Measurements from ENCODE around the gene ENG.
A peak's percentile ranks its signal among the peaks of the same experiment; 100 is the strongest.
"Not testable (repeated sequence)": the region's sequence is repeated elsewhere in the genome, so short reads cannot be mapped to it uniquely, and the experiment has no call there.

The ENG gene

DNA sequence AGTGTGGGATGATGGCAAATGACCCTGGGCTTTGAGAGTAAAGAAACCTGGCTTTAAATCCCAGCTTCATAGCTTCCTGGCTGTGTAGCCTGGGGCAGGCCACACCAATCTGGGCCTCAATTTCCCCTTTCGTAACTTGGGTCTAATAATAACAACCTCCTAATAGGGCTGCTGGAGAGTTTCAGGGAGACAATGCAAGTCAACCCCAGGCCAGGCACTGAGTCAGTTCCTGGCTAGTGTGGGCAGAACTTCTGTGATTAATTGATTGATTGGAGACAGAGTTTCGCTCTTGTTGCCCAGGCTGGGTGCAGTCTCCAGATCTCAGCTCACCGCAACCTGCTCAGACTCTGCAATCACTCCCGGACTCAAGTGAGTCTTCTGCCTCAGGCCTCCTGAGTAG lies 72.7 kb downstream of the ENG start:
- H3K9ac ChIP-seq (ENCODE audit: low read depth, low read length, poor library complexity, severe bottlenecking): peak overlapping the region; percentile 7
- peaks cover 70% of the 10 kb centered on the region for H3K79me2 ChIP-seq (ENCODE audit: insufficient read depth, low read length)
- H3K4me1 ChIP-seq (ENCODE audit: insufficient read depth, low read length, poor library complexity, severe bottlenecking): peaks cover 57% of the 10 kb centered on the region
- no peak overlapping the region for H2AFZ ChIP-seq (ENCODE audit: low read length)
- H3K4me2 ChIP-seq (ENCODE audit: low read depth, low read length, poor library complexity, severe bottlenecking): peak overlapping the region; percentile 35
- no peak overlapping the region for H3K4me3 ChIP-seq (ENCODE audit: low read length, poor library complexity, severe bottlenecking)
- H3F3A ChIP-seq (ENCODE audit: low read depth): peaks cover 19% of the 10 kb centered on the region
- no peaks in the 10 kb centered on the region for H3K9me2 ChIP-seq (replicated peaks; ENCODE audit: low read depth, low read length)
- TF ChIP-seq EZH2phosphoT487 (IDR thresholded peaks at IDR 0.05; ENCODE audit: borderline replicate concordance): no peak
- no peak for TF ChIP-seq CTCF (conservative IDR thresholded peaks at IDR 0.05; ENCODE audit: low read length)
- H3K36me3 ChIP-seq (ENCODE audit: insufficient read depth, low read length): peaks cover 1% of the 10 kb centered on the region; the same call in 1 of the 2 replicates
- no peaks in the 10 kb centered on the region for H3K9me3 ChIP-seq (ENCODE audit: insufficient read depth, low read depth, low read length)
- peaks cover 9% of the 10 kb centered on the region for H4K20me1 ChIP-seq (ENCODE audit: insufficient read depth, low read length, poor library complexity, severe bottlenecking)
- H3K27me3 ChIP-seq (ENCODE audit: insufficient read depth, low read length, poor library complexity, severe bottlenecking): peaks cover 4% of the 10 kb centered on the region

DNA sequence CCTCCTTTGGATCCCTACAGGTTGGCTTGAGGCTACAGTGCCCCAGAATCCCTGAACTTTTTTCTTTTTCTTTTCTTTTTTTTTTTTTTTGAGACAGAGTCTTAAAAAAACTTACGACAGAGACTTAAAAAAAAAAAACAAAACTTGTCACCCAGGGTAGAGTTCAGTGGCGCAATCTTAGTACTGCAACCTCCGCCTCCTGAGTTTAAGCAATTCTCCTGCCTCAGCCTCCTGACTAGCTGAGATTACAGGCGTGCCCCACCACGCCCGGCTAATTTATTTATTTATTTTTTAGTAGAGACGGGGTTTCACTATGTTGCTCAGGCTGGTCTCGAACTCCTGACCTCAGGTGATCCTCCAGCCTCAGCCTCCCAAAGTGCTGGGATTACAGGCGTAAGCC lies 73.5 kb downstream of the ENG start:
- Histone ChIP-seq H3K4me2 (ENCODE audit: low read depth, low read length, poor library complexity, severe bottlenecking) (peak overlapping the region; percentile 71), H3K4me1 (ENCODE audit: insufficient read depth, low read length, poor library complexity, severe bottlenecking) (peaks cover 54% of the 10 kb centered on the region), H3K79me2 (ENCODE audit: insufficient read depth, low read length) (peaks cover 70% of the 10 kb centered on the region), H3K9ac (ENCODE audit: low read depth, low read length, poor library complexity, severe bottlenecking) (peak overlapping the region; percentile 92), H3F3A (ENCODE audit: low read depth) (peaks cover 18% of the 10 kb centered on the region)
- H3K9me3 ChIP-seq (ENCODE audit: insufficient read depth, low read depth, low read length); H3K36me3 ChIP-seq (ENCODE audit: insufficient read depth, low read length); H3K9me2 ChIP-seq (replicated peaks; ENCODE audit: low read depth, low read length); H3K4me3 ChIP-seq (ENCODE audit: low read length, poor library complexity, severe bottlenecking); H3K27me3 ChIP-seq (ENCODE audit: insufficient read depth, low read length, poor library complexity, severe bottlenecking); H4K20me1 ChIP-seq (ENCODE audit: insufficient read depth, low read length, poor library complexity, severe bottlenecking); H2AFZ ChIP-seq (ENCODE audit: low read length): not testable (repeated sequence)

DNA sequence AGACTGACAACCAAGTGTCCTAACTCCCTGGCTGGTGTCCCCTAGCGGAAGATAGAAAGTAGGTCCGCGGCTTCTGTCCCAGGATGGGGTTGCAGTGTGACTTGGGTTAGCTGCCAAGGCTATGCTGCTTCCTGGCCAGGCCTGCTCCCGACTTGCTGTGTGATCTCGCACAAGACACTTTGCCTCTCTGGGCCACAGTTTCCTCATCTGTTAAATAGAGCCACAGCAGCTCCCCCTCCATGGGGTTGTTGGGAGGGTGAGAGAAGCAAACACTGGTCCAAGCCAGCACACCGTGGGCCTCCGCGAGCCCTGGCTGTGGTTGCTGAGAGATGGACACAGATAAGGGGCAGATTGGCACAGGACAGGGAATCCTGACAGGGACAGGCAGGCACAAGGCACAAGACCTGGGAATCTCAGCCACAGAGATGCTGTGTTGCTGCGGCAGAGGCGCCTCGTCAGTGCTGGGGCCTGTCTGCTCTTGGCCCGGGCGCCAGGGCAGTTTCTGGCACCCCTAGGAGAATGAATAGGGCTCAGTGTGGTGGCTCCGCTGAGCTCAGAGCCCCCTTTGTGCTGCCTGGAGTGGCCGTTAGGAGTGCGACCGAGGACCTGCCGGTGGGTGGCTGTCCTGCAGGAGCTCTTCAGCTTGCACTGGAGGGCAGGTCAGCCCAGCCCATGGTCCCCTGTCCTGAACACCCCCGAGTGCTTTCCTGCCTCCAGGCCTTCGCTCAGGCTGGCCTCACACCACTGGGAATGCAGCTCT lies 74.2 kb downstream of the ENG start:
- Histone ChIP-seq H3K9ac (ENCODE audit: low read depth, low read length, poor library complexity, severe bottlenecking) (peak overlapping the region; percentile 92), H3K27me3 (ENCODE audit: insufficient read depth, low read length, poor library complexity, severe bottlenecking) (no peaks in the 10 kb centered on the region), H3K9me2 (replicated peaks; ENCODE audit: low read depth, low read length) (no peaks in the 10 kb centered on the region), H3K4me1 (ENCODE audit: insufficient read depth, low read length, poor library complexity, severe bottlenecking) (peaks cover 54% of the 10 kb centered on the region), H4K20me1 (ENCODE audit: insufficient read depth, low read length, poor library complexity, severe bottlenecking) (peaks cover 3% of the 10 kb centered on the region), H3K36me3 (ENCODE audit: insufficient read depth, low read length) (no peaks in the 10 kb centered on the region), H3K4me2 (ENCODE audit: low read depth, low read length, poor library complexity, severe bottlenecking) (peak overlapping the region; percentile 71), H3K79me2 (ENCODE audit: insufficient read depth, low read length) (peaks cover 76% of the 10 kb centered on the region), H3K9me3 (ENCODE audit: insufficient read depth, low read depth, low read length) (no peaks in the 10 kb centered on the region), H2AFZ (ENCODE audit: low read length) (no peak overlapping the region), H3F3A (ENCODE audit: low read depth) (peaks cover 18% of the 10 kb centered on the region), H3K4me3 (ENCODE audit: low read length, poor library complexity, severe bottlenecking) (peak overlapping the region; percentile 85)
- TF ChIP-seq CTCF (conservative IDR thresholded peaks at IDR 0.05; ENCODE audit: low read length): no peak
- no peak for TF ChIP-seq EZH2phosphoT487 (IDR thresholded peaks at IDR 0.05; ENCODE audit: borderline replicate concordance)

All from Loucy (cell line).